Breast epithelium (tissue), 4 donors: Measurements from ENCODE around the gene STIM1. TPM values are rescaled to one million over a fixed set of nuclear protein-coding genes. Genes with fewer than 3 reads are reported as not detected.
A peak's percentile ranks its signal among the peaks of the same experiment; 100 is the strongest.

Experiments
- DNase-seq, 2 donors: peaks; one replicate each; pipeline ENCODE4 v3.0.0-alpha.2; 2019; ENCODE audit warnings: low spot score in 2 of 2
- H3K27ac ChIP-seq, 2 donors: fragments of 200-600 bp; sonication (generic) in 1 of 2; one replicate each; pipeline ENCODE4 v1.5.1; 2016 to 2019; ENCODE audit warnings: mild to moderate bottlenecking in 1 of 2
- H3K27me3 ChIP-seq, 2 donors: fragments of 200-600 bp; sonication (generic) in 1 of 2; one replicate each; pipeline versions ENCODE4 v1.5.1 to v1.6.0; 2017 to 2019; ENCODE audit warnings: control low read depth in 1 of 2, mild to moderate bottlenecking in 1 of 2
- H3K36me3 ChIP-seq: fragments of 200-600 bp; one replicate; pipeline ENCODE4 v1.5.1; 2019
- H3K4me1 ChIP-seq, 2 donors: fragments of 200-600 bp; sonication (generic); one replicate each; pipeline ENCODE4 v1.5.1; 2016 to 2019; ENCODE audit warnings: control low read depth in 1 of 2
- H3K4me3 ChIP-seq, 3 donors: fragments of 200-600 bp; sonication (generic); 1 replicate in 2 of 3; 2 replicates in 1 of 3; pipeline ENCODE4 v1.5.1; 2016 to 2019; ENCODE audit warnings: mild to moderate bottlenecking in 3 of 3, moderate library complexity in 2 of 3
- H3K9me3 ChIP-seq, 2 donors: fragments of 200-600 bp; sonication (generic) in 1 of 2; one replicate each; pipeline ENCODE4 v1.5.1; 2016 to 2019; ENCODE audit warnings: control low read depth in 1 of 2
- POLR2A ChIP-seq: fragments of 450-650 bp; IDR thresholded peaks from one replicate; pipeline ENCODE4 v1.6.1; 2016; ENCODE audit warnings: antibody characterized with exemption, mild to moderate bottlenecking, moderate library complexity
- POLR2AphosphoS5 ChIP-seq, 3 donors: sonication (generic); formaldehyde crosslinking; IDR thresholded peaks; one replicate each; pipeline ENCODE4 v1.6.1; 2017; ENCODE audit warnings: antibody characterized with exemption in 3 of 3
- intact Hi-C: fragments of 100-400 bp; cut with DNase I; formaldehyde crosslinking; loops from one replicate; pipeline ENCODE4 v1.15.1; 2023; ENCODE audit warnings: low total_unique reads
- total RNA-seq, 3 donors: library from RNA; depleted of rRNA; stranded (reverse); fragments of >200 nt; gene quantifications; one replicate each; pipeline ENCODE4 v1.1.0, GENCODE V29; 2016
- TF ChIP-seq, protein P1 (sequence below), 3 donors: fragments of 450-650 bp; IDR thresholded peaks; one replicate each; pipeline ENCODE4 v1.5.1; 2016 to 2017; ENCODE audit warnings: antibody characterized with exemption in 3 of 3, mild to moderate bottlenecking in 3 of 3, moderate library complexity in 3 of 3

Gene STIM1
- total RNA-seq, 3 donors from 2014 or later = 44.2 to 68.2 (median 47.9) TPM

DNA sequence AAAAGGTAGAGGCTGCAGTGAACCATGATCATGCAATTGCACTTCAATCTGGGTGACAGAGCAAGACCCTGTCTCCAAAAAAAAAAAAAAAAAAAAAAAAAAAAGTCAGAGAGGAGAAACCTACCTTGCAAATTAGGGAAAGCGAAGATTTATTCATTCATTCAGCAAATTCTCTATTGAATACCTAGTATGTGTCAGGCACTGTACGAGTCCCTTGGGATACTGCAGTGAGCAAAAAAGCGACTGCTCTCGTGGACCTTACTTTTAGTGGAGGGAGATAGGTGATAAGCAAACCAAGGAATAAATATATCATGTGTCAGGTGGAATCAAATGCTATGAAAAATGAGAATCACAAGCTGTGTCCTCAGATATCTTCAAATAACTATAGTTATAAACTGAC lies 101.3 kb downstream of the STIM1 start:
- intact Hi-C loops = no loop called here
- Histone ChIP-seq H3K9me3 (no peaks in the 10 kb centered on the region), H3K36me3 (no peaks in the 10 kb centered on the region), H3K27me3 (no peaks in the 10 kb centered on the region), H3K4me1 (no peaks in the 10 kb centered on the region), H3K27ac (no peak overlapping the region), H3K4me3 (no peak overlapping the region)
- DNase-seq = no peak
- TF ChIP-seq, protein P1, sequence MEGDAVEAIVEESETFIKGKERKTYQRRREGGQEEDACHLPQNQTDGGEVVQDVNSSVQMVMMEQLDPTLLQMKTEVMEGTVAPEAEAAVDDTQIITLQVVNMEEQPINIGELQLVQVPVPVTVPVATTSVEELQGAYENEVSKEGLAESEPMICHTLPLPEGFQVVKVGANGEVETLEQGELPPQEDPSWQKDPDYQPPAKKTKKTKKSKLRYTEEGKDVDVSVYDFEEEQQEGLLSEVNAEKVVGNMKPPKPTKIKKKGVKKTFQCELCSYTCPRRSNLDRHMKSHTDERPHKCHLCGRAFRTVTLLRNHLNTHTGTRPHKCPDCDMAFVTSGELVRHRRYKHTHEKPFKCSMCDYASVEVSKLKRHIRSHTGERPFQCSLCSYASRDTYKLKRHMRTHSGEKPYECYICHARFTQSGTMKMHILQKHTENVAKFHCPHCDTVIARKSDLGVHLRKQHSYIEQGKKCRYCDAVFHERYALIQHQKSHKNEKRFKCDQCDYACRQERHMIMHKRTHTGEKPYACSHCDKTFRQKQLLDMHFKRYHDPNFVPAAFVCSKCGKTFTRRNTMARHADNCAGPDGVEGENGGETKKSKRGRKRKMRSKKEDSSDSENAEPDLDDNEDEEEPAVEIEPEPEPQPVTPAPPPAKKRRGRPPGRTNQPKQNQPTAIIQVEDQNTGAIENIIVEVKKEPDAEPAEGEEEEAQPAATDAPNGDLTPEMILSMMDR (IDR thresholded peaks at IDR 0.05) = no peak
- TF ChIP-seq POLR2AphosphoS5 (IDR thresholded peaks at IDR 0.05) (no peak), POLR2A (no peak)

DNA sequence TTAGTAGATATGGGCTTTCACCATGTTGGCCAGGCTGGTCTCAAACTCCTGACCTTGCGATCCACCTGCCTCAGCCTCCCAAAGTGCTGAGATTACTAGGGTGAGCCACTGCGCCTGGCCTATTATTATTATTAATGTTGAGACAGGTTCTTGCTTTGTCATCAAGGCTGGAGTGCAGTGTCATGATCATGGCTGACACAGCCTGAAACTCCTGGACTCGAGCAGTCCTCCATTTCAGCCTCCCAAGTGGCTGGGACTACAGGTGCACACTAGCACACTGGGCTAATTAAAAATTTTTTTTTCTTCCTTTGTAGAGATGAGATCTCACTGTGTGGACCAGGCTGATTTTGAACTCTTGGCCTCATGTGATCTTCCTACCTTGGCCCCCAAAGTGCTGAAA lies 102.0 kb downstream of the STIM1 start:
- intact Hi-C loops = no loop called here
- no peak for DNase-seq
- Histone ChIP-seq H3K36me3 (no peaks in the 10 kb centered on the region), H3K27ac (no peak overlapping the region), H3K9me3 (no peaks in the 10 kb centered on the region), H3K4me1 (no peaks in the 10 kb centered on the region), H3K27me3 (no peaks in the 10 kb centered on the region), H3K4me3 (no peak overlapping the region)
- TF ChIP-seq, protein P1 (IDR thresholded peaks at IDR 0.05) = no peak
- TF ChIP-seq POLR2A (no peak), POLR2AphosphoS5 (IDR thresholded peaks at IDR 0.05) (no peak)

DNA sequence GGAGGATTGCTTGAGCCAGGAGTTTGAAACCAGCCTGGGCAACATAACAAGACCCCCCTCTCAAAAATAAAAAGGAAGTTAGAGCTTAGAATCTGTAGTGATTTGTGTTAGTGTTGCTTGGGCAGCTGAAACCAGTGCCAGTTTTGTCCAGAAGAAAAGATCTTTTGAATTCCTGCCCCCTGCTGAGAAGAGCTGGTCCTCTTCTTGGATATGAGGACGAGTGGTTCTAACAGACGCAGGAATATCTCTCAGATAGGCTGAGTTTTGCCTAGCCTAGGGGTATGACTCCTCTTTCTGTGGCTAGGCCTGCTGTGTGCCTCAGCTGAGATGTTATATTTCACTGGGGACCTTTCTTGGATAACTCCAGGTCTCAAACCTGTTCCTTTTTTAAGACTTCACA lies 102.8 kb downstream of the STIM1 start:
- Histone ChIP-seq H3K9me3 (no peaks in the 10 kb centered on the region), H3K27ac (no peak overlapping the region), H3K27me3 (no peaks in the 10 kb centered on the region), H3K36me3 (no peaks in the 10 kb centered on the region), H3K4me1 (peaks cover 0 to 3% of the 10 kb centered on the region in 2 donors), H3K4me3 (no peak overlapping the region)
- intact Hi-C loops = no loop called here
- no peak for DNase-seq
- no peak for TF ChIP-seq POLR2AphosphoS5 (IDR thresholded peaks at IDR 0.05)
- TF ChIP-seq POLR2A = no peak
- TF ChIP-seq, protein P1 (IDR thresholded peaks at IDR 0.05) = no peak

DNA sequence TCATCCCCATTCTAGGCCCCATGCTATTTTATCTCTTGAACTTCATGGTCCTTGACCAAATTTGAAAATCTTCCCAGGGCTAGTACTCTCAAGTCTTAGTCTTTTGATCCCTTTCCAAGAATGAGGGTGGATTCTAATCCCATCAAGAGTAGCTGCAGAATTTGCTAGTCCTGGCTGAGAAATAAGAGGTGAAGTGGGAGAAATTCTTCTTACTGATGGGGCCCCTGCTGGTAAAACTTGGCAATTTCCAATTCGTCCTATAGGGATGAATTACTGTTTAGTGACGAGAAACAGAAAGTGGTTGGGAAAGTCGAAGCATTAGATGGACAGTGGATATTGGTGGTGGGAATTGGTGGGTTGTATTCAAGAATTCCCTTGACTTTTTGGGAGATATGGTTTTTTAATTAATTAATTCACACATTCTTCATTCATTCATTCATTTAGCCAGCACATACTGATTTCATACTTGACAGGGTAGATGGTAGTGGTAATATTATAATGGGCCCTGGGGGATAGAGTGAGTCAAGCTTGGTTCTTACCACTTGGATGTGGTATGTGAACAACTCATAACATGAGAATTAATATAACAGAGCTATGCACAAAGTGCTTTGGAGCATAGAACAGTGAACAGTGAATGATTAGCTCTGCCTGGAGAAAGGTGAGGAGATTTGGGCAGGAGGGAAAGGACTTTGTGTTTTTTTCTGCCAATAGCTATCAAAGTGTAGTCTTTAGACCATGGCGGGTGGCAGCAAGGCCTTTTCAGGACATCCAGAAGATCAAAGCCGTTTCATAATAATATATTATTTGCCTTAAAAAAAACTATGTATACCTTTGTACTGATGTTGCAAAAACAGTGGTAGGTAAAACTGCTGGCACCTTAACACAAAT lies 103.8 kb downstream of the STIM1 start:
- no peak overlapping the region for H3K4me3 ChIP-seq
- intact Hi-C loops = no loop called here
- DNase-seq = no peak

DNA sequence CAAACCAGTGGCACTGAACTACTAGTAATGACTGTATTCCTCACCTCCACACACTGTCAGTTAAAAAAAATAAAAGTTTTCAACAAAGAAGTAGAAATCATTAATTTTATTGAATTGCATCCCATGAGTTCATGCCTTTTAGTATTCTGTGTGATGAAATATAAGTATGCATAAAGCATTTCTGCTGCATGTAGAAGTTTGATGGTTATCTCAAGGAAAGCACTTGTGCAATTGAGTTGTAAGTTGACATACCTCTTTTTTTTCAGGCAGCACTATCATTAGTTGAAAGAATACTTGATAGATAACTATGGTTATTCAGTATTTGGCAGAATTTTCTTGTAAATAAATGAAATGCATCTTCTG lies 104.4 kb downstream of the STIM1 start:
- H3K4me1 ChIP-seq = peaks cover 0 to 10% of the 10 kb centered on the region in 2 donors
- TF ChIP-seq POLR2A = no peak
- no peak for TF ChIP-seq POLR2AphosphoS5 (IDR thresholded peaks at IDR 0.05)
- intact Hi-C loops = no loop called here

More for the DNA sequence above, 103.8 kb downstream of the STIM1 start:
- TF ChIP-seq, protein P1 (IDR thresholded peaks at IDR 0.05) = peak in 1 of 3 donors; percentile 14
- no peak for TF ChIP-seq POLR2A
- Histone ChIP-seq H3K27ac (no peak overlapping the region), H3K36me3 (no peaks in the 10 kb centered on the region), H3K4me1 (peaks cover 0 to 10% of the 10 kb centered on the region in 2 donors), H3K9me3 (no peaks in the 10 kb centered on the region), H3K27me3 (no peaks in the 10 kb centered on the region)

More for the DNA sequence above, 104.4 kb downstream of the STIM1 start:
- no peak overlapping the region for H3K27ac ChIP-seq
- no peak for DNase-seq
- H3K4me3 ChIP-seq = no peak overlapping the region
- H3K27me3 ChIP-seq = no peaks in the 10 kb centered on the region
- no peaks in the 10 kb centered on the region for H3K9me3 ChIP-seq
- H3K36me3 ChIP-seq = no peaks in the 10 kb centered on the region
